ENCODE data around the gene PGLYRP4.

The PGLYRP4 gene

GRCh38 chr1:153343811-153344717 is 4.6 kb downstream of the PGLYRP4 start:
- DNase-seq (ENCODE audit: low read depth) = no peak
- no peak overlapping the region for H3K4me3 ChIP-seq (ENCODE audit: low read length)
- TF ChIP-seq CTCF (conservative IDR thresholded peaks at IDR 0.05; ENCODE audit: low read length) = no peak

GRCh38 chr1:153343040-153343681 is 5.5 kb downstream of the PGLYRP4 start:
- DNase-seq (ENCODE audit: low read depth) = no peak

GRCh38 chr1:153342178-153342577 is 6.5 kb downstream of the PGLYRP4 start:
- TF ChIP-seq CTCF (conservative IDR thresholded peaks at IDR 0.05; ENCODE audit: low read length) = no peak
- no peak for DNase-seq (ENCODE audit: low read depth)

More at GRCh38 chr1:153343040-153343681, 5.5 kb downstream of the PGLYRP4 start:
- no peak for TF ChIP-seq CTCF (conservative IDR thresholded peaks at IDR 0.05; ENCODE audit: low read length)
- H3K4me3 ChIP-seq (ENCODE audit: low read length) = no peak overlapping the region

GRCh38 chr1:153341431-153341934 is 7.2 kb downstream of the PGLYRP4 start:
- no peak for TF ChIP-seq CTCF (conservative IDR thresholded peaks at IDR 0.05; ENCODE audit: low read length)
- H3K4me3 ChIP-seq (ENCODE audit: low read length) = no peak overlapping the region
- no peak for DNase-seq (ENCODE audit: low read depth)

More at GRCh38 chr1:153342178-153342577, 6.5 kb downstream of the PGLYRP4 start:
- H3K4me3 ChIP-seq (ENCODE audit: low read length) = no peak overlapping the region

- DNase-seq (ENCODE audit: low read depth) = no peak
- H3K4me3 ChIP-seq (ENCODE audit: low read length) = no peak overlapping the region
- no peak for TF ChIP-seq CTCF (conservative IDR thresholded peaks at IDR 0.05; ENCODE audit: low read length)
Observed at GRCh38 chr1:153340356-153340755, 8.3 kb downstream of the PGLYRP4 start.

GRCh38 chr1:153339802-153340201 is 8.8 kb downstream of the PGLYRP4 start:
- no peak for TF ChIP-seq CTCF (conservative IDR thresholded peaks at IDR 0.05; ENCODE audit: low read length)
- no peak for DNase-seq (ENCODE audit: low read depth)
- H3K4me3 ChIP-seq (ENCODE audit: low read length) = no peak overlapping the region
